Peyer's patch (tissue), 4 donors: ENCODE data around the gene OR1D5. TPM values are rescaled to one million over a fixed set of nuclear protein-coding genes. Genes with fewer than 3 reads are reported as not detected.
A peak's percentile ranks its signal among the peaks of the same experiment; 100 is the strongest.

Source experiments
- DNase-seq, 3 donors: peaks; one replicate each; pipeline ENCODE4 v3.0.0-alpha.2; 2017 to 2019
- H3K27ac ChIP-seq, 4 donors: fragments of 200-600 bp; sonication (generic); one replicate each; pipeline ENCODE4 v1.5.1; 2016 to 2019
- H3K27me3 ChIP-seq, 2 donors: fragments of 200-600 bp; sonication (generic); one replicate each; pipeline ENCODE4 v1.5.1; 2019
- H3K36me3 ChIP-seq, 3 donors: fragments of 200-600 bp; sonication (generic); one replicate each; pipeline ENCODE4 v1.5.1; 2016 to 2019
- H3K4me1 ChIP-seq, 4 donors: fragments of 200-600 bp; sonication (generic); one replicate each; pipeline ENCODE4 v1.5.1; 2016 to 2019
- H3K4me3 ChIP-seq, 4 donors: fragments of 200-600 bp; sonication (generic); 1 replicate in 3 of 4; 2 replicates in 1 of 4; pipeline ENCODE4 v1.5.1; 2016 to 2019; ENCODE audit warnings: mild to moderate bottlenecking in 1 of 4
- H3K9me3 ChIP-seq, 4 donors: fragments of 200-600 bp; sonication (generic); one replicate each; pipeline ENCODE4 v1.5.1; 2016 to 2019; ENCODE audit warnings: mild to moderate bottlenecking in 1 of 4
- POLR2A ChIP-seq, 2 donors: fragments of 450-650 bp; IDR thresholded peaks; one replicate each; pipeline ENCODE4 v1.5.1; 2017; ENCODE audit warnings: antibody characterized with exemption in 2 of 2, mild to moderate bottlenecking in 2 of 2, moderate library complexity in 2 of 2
- total RNA-seq, 4 donors: library from RNA; depleted of rRNA; stranded (reverse); fragments of >200 nt; gene quantifications; one replicate each; pipeline ENCODE4 v1.1.0, GENCODE V29; 2016
- TF ChIP-seq, protein P1 (sequence below), 6 experiments: fragments of 450-650 bp in 4 of 6; fragments of 200-600 bp in 2 of 6; sonication (generic) in 1 of 6; IDR thresholded peaks; one replicate each; pipeline ENCODE4 v1.5.1; 2017 to 2019; ENCODE audit warnings: antibody characterized with exemption in 6 of 6, mild to moderate bottlenecking in 3 of 6, moderate library complexity in 1 of 6

Gene OR1D5
- total RNA-seq, 4 donors from 2014 or later, result not detected

DNA sequence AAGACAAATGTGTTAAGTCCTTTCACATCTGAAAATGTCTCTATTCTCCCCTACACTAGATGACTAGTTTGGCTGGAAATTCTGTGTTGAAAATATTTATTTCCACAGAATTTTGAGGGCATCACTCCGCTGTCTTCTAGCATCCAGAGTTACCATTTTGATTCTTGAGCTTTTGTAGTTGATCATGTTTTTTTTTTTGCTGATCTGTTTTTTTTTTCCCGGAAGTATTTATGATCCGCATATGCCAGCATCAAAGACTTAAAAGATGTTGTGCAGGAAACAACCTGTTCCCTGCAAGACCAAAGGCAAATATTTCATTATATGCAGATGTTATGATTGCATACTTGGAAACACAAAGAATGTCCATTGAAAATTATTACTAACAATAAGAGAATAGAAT lies 16.7 kb downstream of the OR1D5 start:
- TF ChIP-seq, protein P1, sequence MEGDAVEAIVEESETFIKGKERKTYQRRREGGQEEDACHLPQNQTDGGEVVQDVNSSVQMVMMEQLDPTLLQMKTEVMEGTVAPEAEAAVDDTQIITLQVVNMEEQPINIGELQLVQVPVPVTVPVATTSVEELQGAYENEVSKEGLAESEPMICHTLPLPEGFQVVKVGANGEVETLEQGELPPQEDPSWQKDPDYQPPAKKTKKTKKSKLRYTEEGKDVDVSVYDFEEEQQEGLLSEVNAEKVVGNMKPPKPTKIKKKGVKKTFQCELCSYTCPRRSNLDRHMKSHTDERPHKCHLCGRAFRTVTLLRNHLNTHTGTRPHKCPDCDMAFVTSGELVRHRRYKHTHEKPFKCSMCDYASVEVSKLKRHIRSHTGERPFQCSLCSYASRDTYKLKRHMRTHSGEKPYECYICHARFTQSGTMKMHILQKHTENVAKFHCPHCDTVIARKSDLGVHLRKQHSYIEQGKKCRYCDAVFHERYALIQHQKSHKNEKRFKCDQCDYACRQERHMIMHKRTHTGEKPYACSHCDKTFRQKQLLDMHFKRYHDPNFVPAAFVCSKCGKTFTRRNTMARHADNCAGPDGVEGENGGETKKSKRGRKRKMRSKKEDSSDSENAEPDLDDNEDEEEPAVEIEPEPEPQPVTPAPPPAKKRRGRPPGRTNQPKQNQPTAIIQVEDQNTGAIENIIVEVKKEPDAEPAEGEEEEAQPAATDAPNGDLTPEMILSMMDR (IDR thresholded peaks at IDR 0.05), result no peak
- TF ChIP-seq POLR2A (IDR thresholded peaks at IDR 0.05), result no peak
- Histone ChIP-seq H3K27ac (no peak overlapping the region), H3K4me3 (no peak overlapping the region), H3K9me3 (peaks cover 0 to 6% (median 3%) of the 10 kb centered on the region in 4 donors), H3K36me3 (no peaks in the 10 kb centered on the region), H3K27me3 (no peaks in the 10 kb centered on the region), H3K4me1 (peaks cover 0 to 5% (median 0%) of the 10 kb centered on the region in 4 donors)
- no peak for DNase-seq

DNA sequence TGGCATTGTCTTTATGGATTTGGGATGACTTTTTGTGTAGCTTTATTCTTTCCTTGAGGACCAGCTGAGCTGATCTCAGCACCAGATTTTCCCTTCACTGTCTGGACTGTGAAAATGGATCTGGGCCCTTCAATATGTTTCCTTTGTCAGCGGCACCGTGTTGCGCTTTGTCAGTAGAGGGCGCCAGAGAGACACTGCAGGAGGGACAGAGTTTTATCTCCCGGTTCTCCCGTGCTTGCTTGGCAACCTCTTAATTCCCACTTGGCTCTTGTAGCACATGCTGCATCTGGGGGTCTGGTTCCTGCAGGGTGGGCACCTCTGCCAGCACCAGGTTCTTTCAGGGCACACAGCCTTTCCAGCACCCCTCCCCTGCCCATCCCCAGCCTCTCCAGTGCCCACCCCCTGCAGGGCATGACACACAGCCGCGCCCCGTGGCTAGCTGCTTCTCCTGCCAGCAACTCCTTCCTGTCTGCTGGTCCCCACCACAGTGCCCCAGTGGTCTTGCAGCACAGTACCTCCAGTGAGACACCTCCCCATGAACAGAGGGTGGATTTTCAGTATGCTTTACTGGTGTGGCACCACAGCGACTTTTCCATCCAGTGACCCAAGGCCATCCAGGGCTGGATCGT lies 19.6 kb downstream of the OR1D5 start:
- Histone ChIP-seq H3K27me3 (no peaks in the 10 kb centered on the region), H3K4me3 (no peak overlapping the region), H3K27ac (no peak overlapping the region), H3K36me3 (no peaks in the 10 kb centered on the region), H3K9me3 (peaks cover 0 to 6% (median 3%) of the 10 kb centered on the region in 4 donors), H3K4me1 (peaks cover 0 to 5% (median 0%) of the 10 kb centered on the region in 4 donors)
- TF ChIP-seq POLR2A (IDR thresholded peaks at IDR 0.05), result no peak
- TF ChIP-seq, protein P1 (IDR thresholded peaks at IDR 0.05), result peak in 1 of 6 experiments; percentile 12
- peak in 1 of 3 donors; percentile 37 for DNase-seq

DNA sequence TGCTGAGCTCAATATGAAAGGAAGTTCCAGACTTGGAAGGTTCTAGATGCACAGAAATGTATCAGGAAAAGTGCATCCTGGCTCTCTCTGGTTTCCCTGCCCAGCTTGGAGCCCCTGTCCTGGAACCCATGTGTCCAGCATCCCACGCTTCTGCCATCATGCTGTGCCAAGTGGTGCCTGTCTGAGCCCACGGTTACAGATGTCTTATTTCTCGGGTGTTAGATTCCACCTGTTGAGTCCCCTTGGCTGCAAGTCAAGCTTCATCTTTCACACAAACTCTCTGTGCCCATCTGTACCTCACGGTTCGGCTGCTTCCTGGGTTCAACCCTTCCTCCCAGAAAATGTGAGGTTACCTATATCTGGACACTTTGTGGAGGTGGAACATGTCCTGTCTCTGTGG lies 22.5 kb downstream of the OR1D5 start:
- Histone ChIP-seq H3K4me3 (no peak overlapping the region), H3K9me3 (peaks cover 0 to 6% (median 3%) of the 10 kb centered on the region in 4 donors), H3K4me1 (no peaks in the 10 kb centered on the region), H3K27ac (no peak overlapping the region), H3K36me3 (no peaks in the 10 kb centered on the region), H3K27me3 (no peaks in the 10 kb centered on the region)
- DNase-seq, result no peak
- TF ChIP-seq POLR2A (IDR thresholded peaks at IDR 0.05), result no peak
- TF ChIP-seq, protein P1 (IDR thresholded peaks at IDR 0.05), result no peak

DNA sequence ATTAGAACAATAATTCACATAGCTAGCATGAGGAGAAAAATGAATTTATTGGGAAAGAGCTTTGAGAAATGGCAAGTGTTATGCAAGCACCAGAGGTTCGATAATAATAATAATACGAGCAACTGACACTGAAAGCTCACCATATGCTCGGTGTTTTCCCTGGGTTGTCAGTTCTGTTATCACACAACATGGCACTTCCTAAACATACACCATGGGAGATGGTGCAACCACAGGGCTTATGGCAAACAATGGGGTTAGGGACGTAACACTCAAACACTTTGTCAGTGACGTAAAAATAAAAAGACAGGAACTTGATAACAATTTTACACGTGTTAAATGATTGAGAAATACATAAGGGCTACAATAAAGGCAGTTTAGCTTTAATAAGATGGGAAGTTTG lies 23.7 kb downstream of the OR1D5 start:
- H3K27ac ChIP-seq, result no peak overlapping the region
- DNase-seq, result no peak

DNA sequence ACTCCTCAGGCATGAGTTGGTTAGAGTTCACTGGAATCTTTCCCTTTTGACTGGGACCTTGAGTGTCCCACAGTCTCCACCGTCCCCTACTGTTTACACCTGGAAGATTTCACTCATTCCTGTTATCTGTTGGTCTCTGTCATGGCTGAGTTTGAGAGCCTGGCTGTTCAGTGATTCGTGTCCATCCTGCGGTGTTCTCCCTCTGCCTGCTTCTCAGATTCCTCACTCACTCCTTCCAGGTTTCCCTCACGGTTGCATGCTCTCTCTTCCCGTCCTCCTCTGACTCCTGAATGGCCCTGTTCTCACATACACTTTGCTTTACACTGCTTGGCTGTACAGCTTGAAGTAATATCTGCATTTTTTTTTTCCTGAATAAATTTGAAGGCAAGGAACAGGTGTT lies 24.5 kb downstream of the OR1D5 start:
- Histone ChIP-seq H3K36me3 (no peaks in the 10 kb centered on the region), H3K9me3 (peaks cover 0 to 4% (median 2%) of the 10 kb centered on the region in 4 donors), H3K27me3 (no peaks in the 10 kb centered on the region), H3K27ac (no peak overlapping the region), H3K4me1 (no peaks in the 10 kb centered on the region), H3K4me3 (no peak overlapping the region)
- TF ChIP-seq, protein P1 (IDR thresholded peaks at IDR 0.05), result no peak
- no peak for TF ChIP-seq POLR2A (IDR thresholded peaks at IDR 0.05)
- peak in 1 of 3 donors; percentile 15 for DNase-seq

More for the DNA sequence above, 23.7 kb downstream of the OR1D5 start:
- Histone ChIP-seq H3K36me3 (no peaks in the 10 kb centered on the region), H3K27me3 (no peaks in the 10 kb centered on the region), H3K4me3 (no peak overlapping the region), H3K4me1 (no peaks in the 10 kb centered on the region), H3K9me3 (peaks cover 0 to 6% (median 3%) of the 10 kb centered on the region in 4 donors)
- no peak for TF ChIP-seq POLR2A (IDR thresholded peaks at IDR 0.05)
- TF ChIP-seq, protein P1 (IDR thresholded peaks at IDR 0.05), result no peak
